Astrocyte of the cerebellum (primary cell): ENCODE measurements around the gene IRF2BP2.
A peak's percentile ranks its signal among the peaks of the same experiment; 100 is the strongest.

Experiments used
- DNase-seq: peaks from one replicate; pipeline ENCODE4 v3.0.0-alpha.2; 2011; ENCODE audit warnings: low read depth
- H3K4me3 ChIP-seq: 2 replicates; pipeline ENCODE4 v1.5.1; 2011; ENCODE audit warnings: mild to moderate bottlenecking, low read depth, low read length, moderate library complexity
- in situ Hi-C: cut with HindIII; loops from 2 replicates; pipeline ENCODE4 v1.10.0; 2017; ENCODE audit warnings: low sequenced_read_pairs
- TF ChIP-seq, protein P1 (sequence below): IDR thresholded peaks from 2 replicates; pipeline ENCODE4 v1.5.1; 2012; ENCODE audit warnings: low read length, low read depth, moderate library complexity, mild to moderate bottlenecking; ENCODE audit errors: missing control alignments

The IRF2BP2 gene

DNA sequence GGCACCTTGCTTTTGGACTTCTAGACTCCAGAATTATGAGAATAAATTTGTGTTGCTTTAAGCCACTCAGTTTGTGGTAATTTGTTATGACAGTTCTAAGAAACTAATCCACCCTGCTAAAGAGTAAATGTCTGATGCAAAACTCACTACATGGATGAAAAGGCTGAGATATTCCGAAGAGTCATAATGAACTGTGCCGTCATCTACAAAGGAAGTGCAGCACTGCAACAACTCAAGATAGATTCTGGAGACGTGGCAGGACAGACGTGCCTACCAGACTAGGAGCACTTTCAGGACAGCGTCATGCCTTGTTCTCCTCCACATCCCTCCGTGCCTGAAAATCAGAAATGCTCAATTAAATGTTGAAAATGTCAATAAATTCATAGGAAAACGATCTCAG is 24.4 kb upstream of the IRF2BP2 start:
- DNase-seq = no peak
- H3K4me3 ChIP-seq = no peak overlapping the region
- TF ChIP-seq, protein P1, sequence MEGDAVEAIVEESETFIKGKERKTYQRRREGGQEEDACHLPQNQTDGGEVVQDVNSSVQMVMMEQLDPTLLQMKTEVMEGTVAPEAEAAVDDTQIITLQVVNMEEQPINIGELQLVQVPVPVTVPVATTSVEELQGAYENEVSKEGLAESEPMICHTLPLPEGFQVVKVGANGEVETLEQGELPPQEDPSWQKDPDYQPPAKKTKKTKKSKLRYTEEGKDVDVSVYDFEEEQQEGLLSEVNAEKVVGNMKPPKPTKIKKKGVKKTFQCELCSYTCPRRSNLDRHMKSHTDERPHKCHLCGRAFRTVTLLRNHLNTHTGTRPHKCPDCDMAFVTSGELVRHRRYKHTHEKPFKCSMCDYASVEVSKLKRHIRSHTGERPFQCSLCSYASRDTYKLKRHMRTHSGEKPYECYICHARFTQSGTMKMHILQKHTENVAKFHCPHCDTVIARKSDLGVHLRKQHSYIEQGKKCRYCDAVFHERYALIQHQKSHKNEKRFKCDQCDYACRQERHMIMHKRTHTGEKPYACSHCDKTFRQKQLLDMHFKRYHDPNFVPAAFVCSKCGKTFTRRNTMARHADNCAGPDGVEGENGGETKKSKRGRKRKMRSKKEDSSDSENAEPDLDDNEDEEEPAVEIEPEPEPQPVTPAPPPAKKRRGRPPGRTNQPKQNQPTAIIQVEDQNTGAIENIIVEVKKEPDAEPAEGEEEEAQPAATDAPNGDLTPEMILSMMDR = no peak
- in situ Hi-C loops = no loop called here

DNA sequence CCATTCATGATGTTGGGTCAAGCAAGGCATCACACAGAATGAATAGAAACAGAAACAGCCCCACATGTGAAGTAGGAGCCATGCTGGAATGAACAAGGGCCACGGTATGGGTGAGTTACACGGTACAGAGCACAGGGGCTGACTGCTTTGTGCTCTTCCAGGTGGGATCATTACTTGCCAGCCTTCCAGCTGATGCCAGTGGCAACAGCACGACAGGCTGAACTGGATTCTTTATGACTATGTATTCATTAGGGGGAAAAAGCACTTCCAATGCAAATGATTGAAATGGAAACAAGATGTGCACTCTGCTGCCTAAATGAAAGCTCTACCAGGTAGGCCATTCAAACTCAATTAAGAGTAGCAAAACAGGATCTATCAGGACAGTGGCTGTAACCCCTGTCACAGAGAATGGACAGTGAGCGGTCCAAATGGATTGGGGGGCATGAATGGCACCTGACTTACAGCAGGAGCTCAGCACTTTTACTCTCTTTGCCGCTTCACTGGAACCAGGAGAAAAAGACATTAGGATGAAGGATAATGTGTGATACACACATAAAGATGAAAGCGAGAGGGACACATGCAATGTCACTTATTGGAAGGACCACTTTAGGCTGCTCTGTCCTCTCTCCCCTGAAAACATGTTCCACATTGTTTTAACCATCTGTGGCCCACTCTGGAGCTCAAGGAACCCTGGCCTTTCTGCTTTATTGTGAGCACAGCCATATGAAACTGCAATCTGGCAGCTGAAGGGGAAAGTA is 23.4 kb upstream of the IRF2BP2 start:
- TF ChIP-seq, protein P1 = no peak
- no peak overlapping the region for H3K4me3 ChIP-seq
- in situ Hi-C loops = no loop called here
- DNase-seq = no peak

DNA sequence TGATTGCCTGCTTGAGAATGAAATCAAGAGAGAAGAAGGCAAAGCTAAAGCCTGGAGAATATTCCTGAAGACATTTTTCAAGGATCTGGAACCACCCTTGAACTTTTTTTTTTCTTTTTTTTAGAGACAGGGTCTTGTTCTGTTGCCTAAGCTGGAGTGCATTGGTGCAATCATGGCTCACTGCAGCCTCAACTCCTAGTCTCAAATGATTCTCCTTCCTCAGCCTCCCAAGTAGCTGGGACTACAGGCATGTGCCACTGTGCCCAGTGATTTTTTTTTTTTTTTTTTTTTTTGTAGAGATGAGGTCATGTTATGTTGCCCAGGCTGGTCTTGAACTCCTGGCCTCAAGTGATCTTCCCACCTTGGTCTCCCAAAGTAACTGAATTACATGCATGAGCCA is 22.2 kb upstream of the IRF2BP2 start:
- in situ Hi-C loops = no loop called here
- TF ChIP-seq, protein P1 = no peak
- no peak for DNase-seq
- H3K4me3 ChIP-seq = no peak overlapping the region

DNA sequence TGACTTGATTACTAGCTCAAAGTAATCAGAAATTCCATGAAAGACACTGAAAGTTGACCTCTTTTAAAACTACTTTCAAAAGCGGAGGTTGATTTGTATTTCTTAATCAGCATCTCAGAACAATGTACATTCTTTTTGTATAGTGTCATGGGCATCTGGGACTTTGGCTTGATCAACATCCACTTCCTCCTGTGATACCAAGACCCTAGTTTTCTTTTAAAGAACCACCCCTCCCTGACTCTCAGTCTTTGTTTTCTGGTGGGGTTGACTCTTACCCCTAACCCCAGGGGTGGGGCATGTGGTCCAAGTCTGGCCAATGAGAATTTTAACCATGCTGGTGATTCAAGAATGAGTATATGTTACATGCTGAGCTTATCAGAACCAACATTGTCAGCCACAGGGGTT is 21.7 kb upstream of the IRF2BP2 start:
- in situ Hi-C loops = no loop called here
- H3K4me3 ChIP-seq = no peak overlapping the region
- TF ChIP-seq, protein P1 = no peak
- DNase-seq = peak; percentile 91

DNA sequence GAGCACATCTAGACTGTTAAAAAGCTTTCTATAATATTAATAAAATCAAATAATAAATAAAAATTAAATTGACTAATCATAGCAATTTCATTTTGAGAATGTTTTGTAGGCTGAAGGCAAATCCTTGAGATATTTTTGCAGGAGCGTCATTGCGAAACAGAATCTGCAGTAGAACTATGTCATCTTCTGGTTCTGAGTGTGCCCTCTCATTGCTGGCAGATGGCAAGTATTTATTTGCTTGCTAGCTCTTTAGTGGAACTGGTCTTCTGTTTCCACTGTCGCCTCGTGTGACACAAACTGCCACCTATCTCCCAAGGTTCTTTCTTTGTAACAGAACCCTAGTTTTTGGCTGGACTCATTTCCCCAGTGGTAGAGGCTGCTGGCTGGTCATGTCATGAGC is 19.0 kb upstream of the IRF2BP2 start:
- no peak for DNase-seq
- H3K4me3 ChIP-seq = no peak overlapping the region
- TF ChIP-seq, protein P1 = no peak
- in situ Hi-C loops = no loop called here

DNA sequence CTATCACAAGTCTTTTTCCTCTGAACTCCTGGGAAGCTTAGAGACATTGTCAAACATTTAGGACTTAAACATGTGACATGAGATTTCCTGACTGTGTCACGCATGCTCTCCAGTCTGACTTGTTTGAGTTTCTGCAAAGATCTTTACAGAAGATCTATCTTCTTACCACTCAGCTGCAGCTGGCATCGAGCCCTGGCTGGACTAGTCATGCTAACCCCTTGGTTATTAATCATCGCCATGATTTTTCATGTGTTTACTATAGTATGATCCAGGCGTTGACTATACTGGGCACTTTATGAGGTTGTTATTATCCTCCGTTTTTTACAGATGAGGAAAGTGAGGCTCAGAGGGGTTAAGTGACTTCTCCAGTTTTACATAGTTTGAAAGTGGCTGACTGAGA is 18.1 kb upstream of the IRF2BP2 start:
- in situ Hi-C loops = no loop called here
- TF ChIP-seq, protein P1 = no peak
- no peak for DNase-seq

More for the DNA sequence above, 18.1 kb upstream of the IRF2BP2 start:
- H3K4me3 ChIP-seq = no peak overlapping the region
